GM18907 (cell line): ENCODE measurements around the gene ZSCAN9.

Experiments
- ATAC-seq: cut with Tn5 transposase; IDR thresholded peaks from one replicate; pipeline ENCODE4 v1.9.1; 2021; ENCODE audit warnings: mild to moderate bottlenecking, moderate library complexity; ENCODE audit not compliant: unreplicated experiment

ZSCAN9 gene

GRCh38 chr6:28220257-28221133 lies 4.6 kb upstream of the ZSCAN9 start:
- no peak for ATAC-seq

GRCh38 chr6:28224131-28225055 lies 682 bp upstream of the ZSCAN9 start:
- ATAC-seq, result no peak

GRCh38 chr6:28226460-28226859 lies 1.4 kb downstream of the ZSCAN9 start:
- ATAC-seq, result no peak

GRCh38 chr6:28232785-28233184 lies 7.7 kb downstream of the ZSCAN9 start:
- no peak for ATAC-seq

GRCh38 chr6:28235912-28236452 lies 10.9 kb downstream of the ZSCAN9 start:
- no peak for ATAC-seq

- ATAC-seq, result peak; percentile 69
Observed at GRCh38 chr6:28239636-28240035, 14.6 kb downstream of the ZSCAN9 start.

- ATAC-seq, result no peak
Observed at GRCh38 chr6:28240471-28240870, 15.4 kb downstream of the ZSCAN9 start.

- no peak for ATAC-seq
Observed at GRCh38 chr6:28243946-28244345, 18.9 kb downstream of the ZSCAN9 start.

GRCh38 chr6:28245206-28245941 lies 20.3 kb downstream of the ZSCAN9 start:
- ATAC-seq, result no peak

- ATAC-seq, result no peak
Observed at GRCh38 chr6:28248916-28249315, 23.8 kb downstream of the ZSCAN9 start.

- ATAC-seq, result no peak
Observed at GRCh38 chr6:28250747-28251146, 25.7 kb downstream of the ZSCAN9 start.

- ATAC-seq, result peak; percentile 37
Observed at GRCh38 chr6:28251661-28252008, 26.6 kb downstream of the ZSCAN9 start.

GRCh38 chr6:28252009-28252975 lies 27.2 kb downstream of the ZSCAN9 start, which contains the start of gene ZKSCAN4:
ZKSCAN4 (minus strand) TSS chr6:28252269; CDS start chr6:28251980, 289 bp downstream.
- peak; percentile 85 for ATAC-seq

GRCh38 chr6:28254121-28254519 lies 29.0 kb downstream of the ZSCAN9 start:
- ATAC-seq, result no peak

GRCh38 chr6:28257042-28257441 lies 32.0 kb downstream of the ZSCAN9 start:
- no peak for ATAC-seq

- ATAC-seq, result no peak
Observed at GRCh38 chr6:28258877-28259777, 34.1 kb downstream of the ZSCAN9 start, which contains the start of gene NKAPL. NKAPL (plus strand) TSS chr6:28259297; CDS start chr6:28259372, 75 bp downstream.

GRCh38 chr6:28263922-28264321 lies 38.8 kb downstream of the ZSCAN9 start:
- ATAC-seq, result no peak

GRCh38 chr6:28264834-28265401 lies 39.8 kb downstream of the ZSCAN9 start:
- ATAC-seq, result no peak
